ENCODE measurements around the gene CCNA1. TPM values are rescaled to one million over a fixed set of nuclear protein-coding genes. Genes with fewer than 3 reads are reported as not detected.

CCNA1 gene
- total and polyA plus RNA-seq, 10 of the 15 experiments (the other 5 are each of a cell fraction or from before 2014, with no cell fraction given) = 0.38 to 6.0 (median 1.1) TPM

GRCh38 chr13:36445278-36445677 is 13.0 kb downstream of the CCNA1 start (continued):
- TF ChIP-seq, protein P1, sequence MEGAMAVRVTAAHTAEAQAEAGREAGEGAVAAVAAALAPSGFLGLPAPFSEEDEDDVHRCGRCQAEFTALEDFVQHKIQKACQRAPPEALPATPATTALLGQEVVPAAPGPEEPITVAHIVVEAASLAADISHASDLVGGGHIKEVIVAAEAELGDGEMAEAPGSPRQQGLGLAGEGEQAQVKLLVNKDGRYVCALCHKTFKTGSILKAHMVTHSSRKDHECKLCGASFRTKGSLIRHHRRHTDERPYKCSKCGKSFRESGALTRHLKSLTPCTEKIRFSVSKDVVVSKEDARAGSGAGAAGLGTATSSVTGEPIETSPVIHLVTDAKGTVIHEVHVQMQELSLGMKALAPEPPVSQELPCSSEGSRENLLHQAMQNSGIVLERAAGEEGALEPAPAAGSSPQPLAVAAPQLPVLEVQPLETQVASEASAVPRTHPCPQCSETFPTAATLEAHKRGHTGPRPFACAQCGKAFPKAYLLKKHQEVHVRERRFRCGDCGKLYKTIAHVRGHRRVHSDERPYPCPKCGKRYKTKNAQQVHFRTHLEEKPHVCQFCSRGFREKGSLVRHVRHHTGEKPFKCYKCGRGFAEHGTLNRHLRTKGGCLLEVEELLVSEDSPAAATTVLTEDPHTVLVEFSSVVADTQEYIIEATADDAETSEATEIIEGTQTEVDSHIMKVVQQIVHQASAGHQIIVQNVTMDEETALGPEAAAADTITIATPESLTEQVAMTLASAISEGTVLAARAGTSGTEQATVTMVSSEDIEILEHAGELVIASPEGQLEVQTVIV (IDR thresholded peaks at IDR 0.05; ENCODE audit: borderline replicate concordance, partially characterized antibody) = no peak
- TF ChIP-seq EED (IDR thresholded peaks at IDR 0.05; ENCODE audit: low read depth) (no peak), MEF2A (IDR thresholded peaks at IDR 0.05; ENCODE audit: insufficient read depth, low read depth, low read length) (no peak)

- H3K4me3 ChIP-seq = no peak overlapping the region
- no peak overlapping the region for H3K9ac ChIP-seq (ENCODE audit: control insufficient read depth, insufficient read depth, low read length)
- H4K20me1 ChIP-seq (ENCODE audit: control insufficient read depth, insufficient read depth) = no peaks in the 10 kb centered on the region
- ATAC-seq (no peak), FAIRE-seq (no peak), DNase-seq (ENCODE audit: low read depth, low spot score) (no peak)
- no peak overlapping the region for H3K27ac ChIP-seq (ENCODE audit: control insufficient read depth, insufficient read depth)
- ChIA-PET CTCF (no interaction called here), RAD21 (ENCODE audit: unreplicated experiment) (no interaction called here), SMC1A (ENCODE audit: uncharacterized antibody, unreplicated experiment) (no interaction called here), POLR2A (no interaction called here)
- H3K4me1 ChIP-seq (ENCODE audit: control insufficient read depth, insufficient read depth, low read length) = no peaks in the 10 kb centered on the region
- H3K79me2 ChIP-seq (ENCODE audit: control insufficient read depth, insufficient read depth, low read length) = no peaks in the 10 kb centered on the region
- intact Hi-C loops (cut with micrococcal nuclease; ENCODE audit: unreplicated experiment) = no loop called here
- WGBS (ENCODE audit: insufficient coverage, insufficient replicate concordance, low lambda C conversion rate, missing lambda C conversion rate) = 16% methylated on average over 2 of the region's 2 CpGs
- no peaks in the 10 kb centered on the region for H3K36me3 ChIP-seq (ENCODE audit: control insufficient read depth in 2 of 2, insufficient read depth in 2 of 2, low read length in 1 of 2)
- TF ChIP-seq, protein P2, sequence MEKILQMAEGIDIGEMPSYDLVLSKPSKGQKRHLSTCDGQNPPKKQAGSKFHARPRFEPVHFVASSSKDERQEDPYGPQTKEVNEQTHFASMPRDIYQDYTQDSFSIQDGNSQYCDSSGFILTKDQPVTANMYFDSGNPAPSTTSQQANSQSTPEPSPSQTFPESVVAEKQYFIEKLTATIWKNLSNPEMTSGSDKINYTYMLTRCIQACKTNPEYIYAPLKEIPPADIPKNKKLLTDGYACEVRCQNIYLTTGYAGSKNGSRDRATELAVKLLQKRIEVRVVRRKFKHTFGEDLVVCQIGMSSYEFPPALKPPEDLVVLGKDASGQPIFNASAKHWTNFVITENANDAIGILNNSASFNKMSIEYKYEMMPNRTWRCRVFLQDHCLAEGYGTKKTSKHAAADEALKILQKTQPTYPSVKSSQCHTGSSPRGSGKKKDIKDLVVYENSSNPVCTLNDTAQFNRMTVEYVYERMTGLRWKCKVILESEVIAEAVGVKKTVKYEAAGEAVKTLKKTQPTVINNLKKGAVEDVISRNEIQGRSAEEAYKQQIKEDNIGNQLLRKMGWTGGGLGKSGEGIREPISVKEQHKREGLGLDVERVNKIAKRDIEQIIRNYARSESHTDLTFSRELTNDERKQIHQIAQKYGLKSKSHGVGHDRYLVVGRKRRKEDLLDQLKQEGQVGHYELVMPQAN (conservative IDR thresholded peaks at IDR 0.05) = no peak
- TF ChIP-seq RUNX3 (IDR thresholded peaks at IDR 0.05; ENCODE audit: low read length) (no peak), CREB1 (IDR thresholded peaks at IDR 0.05; ENCODE audit: low read depth) (no peak), POU2F2 (IDR thresholded peaks at IDR 0.05; ENCODE audit: borderline replicate concordance, low read depth, low read length) (no peak), HDAC2 (IDR thresholded peaks at IDR 0.05) (no peak), ETV6 (conservative IDR thresholded peaks at IDR 0.05 in 1 of 2, IDR thresholded peaks at IDR 0.05 in 1 of 2; ENCODE audit: borderline replicate concordance in 1 of 2, low read depth in 1 of 2) (no peak), STAT1 (conservative IDR thresholded peaks at IDR 0.05) (no peak), NFYA (IDR thresholded peaks at IDR 0.05; ENCODE audit: borderline replicate concordance, low read depth, low read length) (no peak)
- TF ChIP-seq, protein P3, sequence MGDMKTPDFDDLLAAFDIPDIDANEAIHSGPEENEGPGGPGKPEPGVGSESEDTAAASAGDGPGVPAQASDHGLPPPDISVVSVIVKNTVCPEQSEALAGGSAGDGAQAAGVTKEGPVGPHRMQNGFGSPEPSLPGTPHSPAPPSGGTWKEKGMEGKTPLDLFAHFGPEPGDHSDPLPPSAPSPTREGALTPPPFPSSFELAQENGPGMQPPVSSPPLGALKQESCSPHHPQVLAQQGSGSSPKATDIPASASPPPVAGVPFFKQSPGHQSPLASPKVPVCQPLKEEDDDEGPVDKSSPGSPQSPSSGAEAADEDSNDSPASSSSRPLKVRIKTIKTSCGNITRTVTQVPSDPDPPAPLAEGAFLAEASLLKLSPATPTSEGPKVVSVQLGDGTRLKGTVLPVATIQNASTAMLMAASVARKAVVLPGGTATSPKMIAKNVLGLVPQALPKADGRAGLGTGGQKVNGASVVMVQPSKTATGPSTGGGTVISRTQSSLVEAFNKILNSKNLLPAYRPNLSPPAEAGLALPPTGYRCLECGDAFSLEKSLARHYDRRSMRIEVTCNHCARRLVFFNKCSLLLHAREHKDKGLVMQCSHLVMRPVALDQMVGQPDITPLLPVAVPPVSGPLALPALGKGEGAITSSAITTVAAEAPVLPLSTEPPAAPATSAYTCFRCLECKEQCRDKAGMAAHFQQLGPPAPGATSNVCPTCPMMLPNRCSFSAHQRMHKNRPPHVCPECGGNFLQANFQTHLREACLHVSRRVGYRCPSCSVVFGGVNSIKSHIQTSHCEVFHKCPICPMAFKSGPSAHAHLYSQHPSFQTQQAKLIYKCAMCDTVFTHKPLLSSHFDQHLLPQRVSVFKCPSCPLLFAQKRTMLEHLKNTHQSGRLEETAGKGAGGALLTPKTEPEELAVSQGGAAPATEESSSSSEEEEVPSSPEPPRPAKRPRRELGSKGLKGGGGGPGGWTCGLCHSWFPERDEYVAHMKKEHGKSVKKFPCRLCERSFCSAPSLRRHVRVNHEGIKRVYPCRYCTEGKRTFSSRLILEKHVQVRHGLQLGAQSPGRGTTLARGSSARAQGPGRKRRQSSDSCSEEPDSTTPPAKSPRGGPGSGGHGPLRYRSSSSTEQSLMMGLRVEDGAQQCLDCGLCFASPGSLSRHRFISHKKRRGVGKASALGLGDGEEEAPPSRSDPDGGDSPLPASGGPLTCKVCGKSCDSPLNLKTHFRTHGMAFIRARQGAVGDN (IDR thresholded peaks at IDR 0.05) = no peak
- no peak overlapping the region for H2AFZ ChIP-seq (ENCODE audit: control insufficient read depth, low read depth, low read length)
- H3K4me2 ChIP-seq (ENCODE audit: control insufficient read depth, insufficient read depth) = no peak overlapping the region
- H3K9me3 ChIP-seq (replicated peaks; ENCODE audit: control insufficient read depth, insufficient read depth, low read length) = no peaks in the 10 kb centered on the region
- H3K27me3 ChIP-seq (replicated peaks in 1 of 2; ENCODE audit: control insufficient read depth in 2 of 2, insufficient read depth in 2 of 2, low read length in 1 of 2) = peaks cover 0 to 2% of the 10 kb centered on the region in 2 experiments; a peak in 1 of 4 replicates
- in situ Hi-C loops (cut with MboI) = no loop called here
- no TSS peak for BruUV-seq (replicated peaks)
Observed at GRCh38 chr13:36445891-36446351, 13.6 kb downstream of the CCNA1 start.

All from GM12878 (cell line).